Activated naive CD4-positive, alpha-beta T cell treated with anti-CD3 and anti-CD28 coated beads, Interleukin-2, amount 50 U/mL, for 16 hours (primary cell): ENCODE measurements around the gene MILR1.
"Not testable (repeated sequence)": the region's sequence is repeated elsewhere in the genome, so short reads cannot be mapped to it uniquely, and the experiment has no call there.

Experiments
- DNase-seq: peaks from one replicate; pipeline ENCODE4 v3.0.0-alpha.2; 2020

MILR1 gene

DNA sequence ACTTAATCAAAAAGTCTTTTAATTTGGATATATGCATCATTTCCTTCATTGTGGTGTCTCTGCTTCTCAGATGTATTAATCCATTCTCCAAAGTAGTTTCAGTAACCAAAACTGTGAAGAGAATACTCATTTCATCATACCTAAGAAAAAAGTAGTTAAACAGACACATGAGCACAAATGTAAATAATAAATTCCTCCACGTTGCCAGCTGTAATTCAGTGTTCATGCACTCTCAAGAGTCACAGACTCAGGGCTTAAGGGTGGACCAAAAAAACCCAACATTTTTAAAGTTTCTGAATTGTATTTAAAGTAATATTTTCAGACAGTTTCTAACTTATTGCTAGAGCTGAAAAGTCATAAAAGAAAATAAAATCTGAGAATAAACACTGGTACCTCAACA lies 28.9 kb downstream of the MILR1 start:
- DNase-seq: no peak

DNA sequence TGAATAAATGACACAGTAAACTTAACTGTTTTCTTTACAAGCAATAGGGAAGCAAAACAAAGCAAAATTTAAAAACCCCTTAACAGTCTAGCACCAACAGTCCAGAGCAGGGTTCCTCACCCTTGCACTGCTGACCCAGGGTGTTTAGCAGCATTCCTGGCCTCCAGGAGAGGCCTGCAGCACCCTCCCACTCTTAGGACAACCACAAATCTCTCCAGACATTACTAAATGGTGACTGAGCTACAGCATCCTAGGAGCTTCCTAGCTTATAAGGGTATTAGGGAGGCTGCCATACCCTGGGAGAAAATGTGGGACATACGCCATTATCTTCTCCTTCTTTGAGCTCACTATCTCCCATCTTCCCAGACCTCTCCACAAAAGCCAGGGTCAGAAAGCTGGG lies 32.0 kb downstream of the MILR1 start:
- no peak for DNase-seq

DNA sequence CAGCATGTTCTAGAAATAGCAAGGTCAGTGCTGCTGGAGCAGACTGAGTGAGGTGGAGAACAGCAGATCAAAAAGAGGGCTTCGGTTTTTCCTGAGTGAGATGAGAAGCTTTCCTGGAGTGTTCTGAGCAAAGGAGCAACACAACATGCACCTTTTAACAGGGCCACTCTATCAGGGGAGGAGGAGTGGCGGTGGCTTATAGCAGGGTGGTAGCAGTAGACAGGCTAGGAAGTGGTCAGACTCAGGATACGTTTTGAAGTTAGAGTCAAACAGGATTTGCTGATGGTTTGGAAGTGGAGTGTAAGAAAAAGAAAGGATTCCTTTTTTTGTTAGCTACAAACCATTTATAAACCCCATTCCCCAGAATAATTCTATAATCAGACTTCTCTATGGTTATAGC lies 35.5 kb downstream of the MILR1 start:
- no peak for DNase-seq

DNA sequence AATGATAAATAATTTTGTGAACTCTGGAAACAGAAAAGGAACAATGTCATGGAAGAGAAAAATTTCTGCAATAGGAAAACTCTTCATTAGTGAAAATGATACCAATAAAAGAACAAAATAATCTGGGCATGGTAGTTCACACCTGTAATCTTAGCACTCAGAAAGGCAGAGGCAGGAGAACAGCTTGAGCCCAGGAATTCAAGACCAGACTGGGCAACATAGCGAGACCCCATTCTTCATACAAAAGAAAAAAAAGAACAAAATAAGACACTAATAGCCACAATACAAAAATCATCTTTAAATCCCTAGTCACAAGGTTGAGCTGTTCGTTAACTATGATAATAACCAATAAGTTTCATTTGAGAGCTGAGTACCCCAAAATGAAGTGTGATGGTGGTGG lies 39.4 kb downstream of the MILR1 start:
- DNase-seq: no peak

DNA sequence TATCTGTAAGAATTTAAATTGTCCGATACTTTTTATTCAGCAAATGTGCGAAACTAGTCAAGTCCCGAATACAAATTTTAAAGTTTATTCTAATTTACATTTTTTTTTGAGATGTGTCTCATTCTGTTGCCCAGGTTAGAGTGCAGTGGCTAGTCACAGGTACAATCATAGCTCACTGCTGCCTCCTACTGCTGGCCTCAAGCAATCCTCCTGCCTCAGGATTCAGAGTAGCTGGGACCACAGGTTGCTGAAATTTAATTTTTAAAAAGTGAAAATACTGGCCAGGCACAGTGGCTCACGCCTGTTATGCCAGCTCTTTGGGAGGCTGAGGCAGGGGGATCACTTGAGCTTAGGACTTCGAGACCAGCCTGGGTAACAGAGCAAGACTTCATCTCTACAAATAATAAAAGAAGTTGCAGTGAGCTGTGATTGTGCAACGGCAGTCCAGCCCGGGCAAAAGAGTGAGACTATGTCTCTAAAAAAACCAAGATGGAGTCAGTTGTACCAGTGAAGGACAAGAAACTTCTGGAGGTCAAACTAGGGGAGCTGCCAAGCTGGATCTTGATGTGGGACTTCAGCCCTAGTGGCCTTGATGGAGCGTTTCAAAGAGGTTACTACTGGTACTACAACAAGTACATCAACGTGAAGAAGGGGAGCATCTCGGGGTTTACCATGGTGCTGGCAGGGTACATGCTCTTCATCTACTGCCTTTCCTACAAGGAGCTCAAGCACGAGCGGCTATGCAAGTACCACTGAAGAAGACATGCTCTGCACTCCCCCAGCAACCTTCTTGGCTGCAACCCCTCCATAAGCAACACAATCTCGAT lies 42.3 kb downstream of the MILR1 start:
- peak; percentile 40 for DNase-seq

DNA sequence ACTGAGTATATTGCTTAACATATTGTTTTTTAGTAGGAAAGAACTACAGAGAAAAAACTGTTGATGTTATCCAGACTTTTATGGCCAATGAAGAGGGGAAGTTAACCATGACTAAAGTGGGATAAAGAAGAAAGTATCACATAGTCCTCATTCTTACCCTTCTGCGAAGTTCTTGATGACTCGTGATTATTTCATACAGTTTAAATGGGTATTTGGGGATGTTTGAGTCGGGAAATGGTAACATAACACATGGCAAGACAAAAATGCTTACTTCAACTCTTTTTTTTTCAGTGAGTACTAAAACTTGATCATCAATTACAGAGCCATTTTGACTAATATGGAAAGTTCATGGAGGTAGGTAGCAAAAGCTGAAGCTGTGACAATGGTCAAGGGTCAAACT lies 43.1 kb downstream of the MILR1 start:
- DNase-seq: no peak

DNA sequence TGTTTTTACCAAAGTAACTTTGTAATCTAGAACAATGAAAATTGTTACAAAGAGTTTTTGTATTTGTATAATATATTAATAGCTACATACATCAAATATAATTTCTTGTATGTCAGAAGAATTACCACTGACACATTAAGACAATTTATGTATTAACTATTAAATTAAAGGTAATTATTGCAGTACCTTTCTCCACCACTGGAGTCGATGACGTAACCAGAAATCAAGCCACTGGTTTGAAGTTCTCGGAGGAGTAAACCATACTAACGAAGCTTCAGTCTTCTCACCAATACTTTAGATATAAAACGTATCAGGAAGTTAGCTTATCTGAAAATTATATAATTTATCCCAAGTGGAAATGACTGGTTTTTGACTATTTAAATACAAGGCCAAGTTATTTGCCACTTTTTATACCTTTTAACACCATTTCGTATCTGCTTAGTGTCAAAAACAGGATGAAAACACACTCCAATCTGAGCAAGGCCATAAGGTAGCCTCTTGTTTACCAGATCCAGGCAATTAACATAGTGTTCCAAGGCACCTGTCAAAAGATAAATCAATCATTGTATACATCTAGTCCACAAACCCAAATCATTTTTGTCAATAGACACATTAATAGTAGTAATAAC lies 43.7 kb downstream of the MILR1 start:
- DNase-seq: no peak

DNA sequence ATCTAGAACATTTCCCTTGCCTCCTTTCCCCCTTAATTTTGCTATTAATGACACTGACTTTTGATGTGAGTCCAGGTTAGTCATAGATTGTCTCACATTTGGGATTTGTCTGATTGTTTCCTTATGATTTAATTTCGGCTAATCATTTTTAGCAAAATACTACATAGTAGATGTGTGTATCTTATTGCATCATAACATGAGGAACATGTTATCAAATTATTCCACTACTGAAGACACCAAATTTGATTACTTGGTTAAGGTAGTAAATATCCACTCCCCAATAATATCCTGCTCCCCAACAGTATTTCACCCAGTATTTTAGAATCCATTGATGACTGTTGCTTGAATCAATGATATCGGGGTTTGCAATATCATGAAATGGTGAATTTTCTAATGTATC lies 45.2 kb downstream of the MILR1 start:
- no peak for DNase-seq

DNA sequence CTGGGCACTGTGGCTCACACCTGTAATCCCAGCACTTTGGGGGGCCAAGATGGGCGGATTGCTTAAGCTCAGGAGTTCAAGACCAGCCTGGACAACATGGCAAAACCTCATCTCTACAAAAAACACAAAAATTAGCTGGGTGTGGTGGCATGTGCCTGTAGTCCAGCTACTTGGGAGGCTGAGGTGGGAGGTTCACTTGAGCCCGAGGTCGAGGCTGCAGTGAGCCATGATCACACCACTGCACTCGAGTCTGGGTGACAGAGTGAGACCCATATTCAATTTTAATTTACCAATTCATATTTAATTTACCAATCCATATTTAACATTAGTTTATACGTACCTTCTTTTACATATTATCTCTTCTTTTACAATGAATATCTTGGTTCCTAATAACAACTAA lies 46.4 kb downstream of the MILR1 start:
- not testable (repeated sequence) for DNase-seq

DNA sequence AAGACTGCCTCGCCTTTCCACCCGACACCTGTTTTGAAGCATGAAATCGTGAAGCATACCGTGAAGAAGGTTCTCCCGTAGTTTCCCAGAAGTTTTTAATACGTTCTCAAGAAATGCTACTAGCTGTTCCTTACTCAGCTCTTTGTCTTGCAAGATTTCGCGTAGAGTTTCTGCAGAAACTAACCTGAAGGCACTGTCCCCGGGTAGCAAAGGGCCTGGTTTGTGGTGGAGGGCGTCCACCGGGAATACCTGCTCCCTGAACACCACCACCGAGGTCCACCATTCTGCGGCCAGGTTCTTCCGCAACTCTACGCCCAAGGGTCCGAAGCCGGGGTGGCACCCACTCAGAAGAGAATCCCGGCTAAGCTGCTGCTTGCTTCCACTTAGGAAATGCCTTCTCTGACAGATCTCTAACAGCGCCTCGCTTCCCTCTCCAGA lies 47.5 kb downstream of the MILR1 start:
- no peak for DNase-seq

DNA sequence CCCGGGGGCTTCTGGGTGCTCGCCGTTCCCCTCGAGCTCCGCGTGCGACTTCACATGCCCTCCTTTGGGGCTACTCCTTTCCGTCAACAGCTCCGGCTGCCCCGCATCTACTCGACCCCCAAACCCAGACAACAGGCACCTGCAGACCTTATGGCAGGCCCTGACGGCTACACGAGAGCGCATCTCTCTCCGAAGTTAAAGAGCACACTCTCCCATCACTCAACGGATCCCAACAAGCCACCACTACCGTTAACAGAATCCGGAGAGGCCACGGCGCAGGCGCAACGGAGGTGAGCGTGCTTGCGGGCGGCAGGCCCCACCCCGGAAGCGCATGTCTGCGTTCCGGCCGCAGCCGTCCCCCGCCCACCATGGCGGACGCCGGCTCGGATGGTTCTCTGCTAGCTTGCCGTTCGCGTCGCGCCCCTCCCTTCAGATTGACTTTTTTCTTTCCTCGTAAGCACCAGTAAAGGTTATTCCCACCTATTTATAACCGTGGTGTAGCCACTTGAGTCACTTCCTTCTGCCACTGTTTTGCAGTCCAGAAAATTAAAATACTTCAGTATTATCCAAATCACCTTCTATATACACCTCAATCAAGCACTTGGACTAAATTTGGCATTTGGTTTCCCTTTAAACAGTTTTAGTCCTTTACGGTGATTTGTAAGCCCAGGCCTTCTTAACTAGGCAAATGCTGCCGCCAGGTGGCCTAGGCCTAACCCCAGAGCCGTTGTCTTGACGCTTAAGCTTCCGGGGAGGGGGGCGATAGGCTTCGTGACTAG lies 48.1 kb downstream of the MILR1 start, which contains the start of gene POLG2:
Gene POLG2, minus strand, starts transcription at position 269 of the 779 bp plus-strand sequence. Its CDS starts 86 bp downstream, at position 183.
- peak; percentile 95 for DNase-seq

DNA sequence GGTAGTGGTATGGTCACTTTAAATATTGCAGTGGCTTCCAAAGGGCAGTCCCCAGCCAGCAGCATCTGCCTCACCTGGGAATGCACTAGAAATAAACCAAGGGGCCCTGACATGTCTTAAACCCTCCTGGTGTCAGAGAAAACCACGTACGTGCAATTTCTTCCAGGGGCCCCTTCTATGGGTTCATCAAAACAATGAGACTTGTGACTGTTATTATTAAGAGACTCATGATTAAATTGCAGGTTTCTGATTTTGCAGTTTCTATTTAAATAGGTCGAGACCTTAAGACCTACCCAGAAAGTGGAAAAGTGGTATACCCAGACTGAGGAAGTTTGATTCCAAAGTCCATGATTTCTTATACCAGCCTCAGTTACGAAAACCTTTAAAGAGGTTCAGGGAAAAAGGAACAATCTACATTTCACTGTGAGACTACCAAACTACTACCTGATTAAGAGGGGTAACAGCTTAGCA lies 48.7 kb downstream of the MILR1 start:
- DNase-seq: no peak

DNA sequence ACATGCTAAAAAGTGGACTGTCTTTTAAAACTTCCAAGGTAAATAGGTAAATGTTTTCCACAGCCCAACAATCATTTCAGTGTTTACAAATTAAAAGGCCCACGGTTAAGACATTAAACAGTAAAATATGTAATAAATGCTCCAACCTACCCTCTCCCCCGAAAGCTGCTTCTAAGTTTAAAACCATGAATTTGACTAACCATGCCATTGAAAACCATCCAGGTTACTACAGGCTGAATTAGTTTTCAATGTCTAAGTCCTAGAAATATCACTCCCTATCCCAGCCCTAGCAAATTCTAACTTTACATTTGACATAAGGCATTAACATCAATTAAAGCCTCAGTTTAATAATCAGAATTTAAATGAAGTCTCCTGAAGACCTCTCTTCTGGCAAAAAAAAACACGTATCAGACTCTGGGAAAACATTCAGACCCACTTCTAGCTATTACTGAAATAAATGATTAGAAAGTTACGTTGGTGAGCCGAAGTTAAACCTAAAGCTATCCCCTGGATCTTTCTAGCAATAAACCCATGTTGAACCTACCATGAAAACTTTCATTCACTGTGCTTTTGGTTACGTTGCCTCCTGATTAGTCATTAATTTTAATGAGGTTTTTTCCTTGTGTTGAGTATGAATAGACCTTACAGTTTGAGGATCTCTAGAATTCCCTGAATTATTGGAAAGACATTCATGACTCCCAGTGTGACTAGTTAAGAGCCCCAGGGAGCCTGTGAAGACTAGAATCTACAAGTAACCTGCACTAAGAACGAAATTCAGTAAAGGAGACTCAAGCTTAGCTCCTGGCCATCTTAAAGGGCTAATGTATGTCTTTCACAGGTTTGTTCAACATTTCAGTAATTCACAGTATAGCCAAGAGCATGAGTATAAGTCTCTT lies 49.6 kb downstream of the MILR1 start:
- no peak for DNase-seq

DNA sequence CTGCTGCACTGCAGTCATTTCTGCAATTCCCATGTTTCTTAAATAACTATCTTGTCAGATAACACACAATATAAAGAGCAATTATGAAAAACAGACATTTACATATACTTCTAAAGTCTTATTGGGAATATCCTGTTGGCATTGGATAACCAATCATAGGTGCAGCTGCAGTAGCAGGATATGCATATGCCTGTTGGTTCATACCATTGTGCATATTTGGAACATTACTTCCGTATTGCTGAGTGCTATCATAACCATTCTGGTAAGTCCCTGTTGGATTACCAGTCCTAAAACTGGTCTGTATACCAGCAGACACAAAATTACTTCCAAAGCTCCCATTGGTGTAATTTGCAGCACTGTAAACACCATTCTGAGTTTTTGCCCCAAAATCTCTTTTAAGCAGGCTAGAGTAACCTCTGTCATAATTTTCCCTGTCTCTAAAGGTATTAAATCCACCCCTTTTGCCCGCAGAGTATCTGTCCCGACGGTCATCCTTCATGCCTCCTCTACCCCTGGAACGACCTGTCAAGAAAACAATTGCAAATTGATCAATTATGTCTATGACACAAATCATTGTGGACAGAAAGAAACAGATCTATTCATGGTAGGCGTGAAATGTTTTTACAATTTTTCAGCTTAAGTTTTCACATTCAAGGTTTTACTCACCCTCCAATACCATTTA lies 51.0 kb downstream of the MILR1 start:
- no peak for DNase-seq

DNA sequence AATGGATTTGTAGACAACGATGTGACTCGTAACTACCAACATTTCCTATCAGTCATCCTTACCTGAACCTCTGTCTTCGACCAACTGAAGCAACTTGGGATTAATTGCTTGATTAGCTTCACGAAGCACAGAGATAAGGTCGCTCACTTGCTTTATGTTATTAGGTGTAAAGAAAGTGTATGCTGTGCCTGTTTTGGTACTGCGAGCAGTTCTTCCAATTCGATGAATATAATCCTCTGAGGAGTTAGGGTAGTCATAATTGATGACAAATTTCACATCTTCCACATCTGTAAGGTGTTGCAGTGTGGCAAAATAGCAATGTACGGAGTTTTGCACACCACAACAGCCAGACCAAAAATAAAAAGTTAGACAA lies 51.6 kb downstream of the MILR1 start:
- DNase-seq: no peak

DNA sequence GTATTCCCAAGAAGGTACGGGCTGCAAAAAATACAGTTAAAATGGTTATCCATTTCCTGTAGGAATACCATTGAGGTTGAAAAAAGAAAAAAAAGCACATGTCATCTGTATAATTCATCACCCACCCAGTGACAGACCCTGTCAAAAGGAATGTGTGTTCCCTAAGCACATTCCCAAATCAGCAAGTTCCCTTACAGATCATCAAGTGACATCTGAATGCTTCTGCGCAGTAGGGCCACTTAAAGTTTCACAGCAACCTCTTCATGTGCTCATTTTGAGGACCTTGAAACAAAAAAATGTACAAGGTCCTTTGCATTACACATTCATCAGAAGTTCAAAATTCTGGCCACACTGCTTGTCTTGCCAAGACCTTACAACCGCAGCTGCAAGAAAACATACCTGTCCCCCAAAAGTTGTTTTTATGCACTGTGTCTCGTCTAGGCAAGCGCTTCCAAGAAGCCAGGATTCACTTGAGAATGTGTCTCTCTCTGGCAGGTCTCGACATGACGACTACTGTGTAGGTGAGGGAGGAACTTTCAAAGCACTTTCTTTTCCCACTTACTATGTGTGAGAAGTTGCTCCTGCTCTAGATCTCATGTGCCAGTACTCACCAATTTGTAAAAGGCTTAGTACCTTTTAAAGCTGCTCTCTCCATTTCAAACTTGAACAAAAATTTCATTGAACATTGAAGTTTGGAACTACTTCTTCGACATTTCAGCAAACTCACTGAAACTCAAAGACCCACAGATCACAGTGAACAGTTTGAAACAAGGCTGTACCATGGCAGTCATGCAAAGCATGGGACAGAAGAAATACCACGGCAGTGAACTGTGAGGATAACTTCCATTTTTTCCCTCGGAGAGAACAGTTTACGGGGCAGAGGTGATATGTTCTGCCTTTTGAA lies 52.2 kb downstream of the MILR1 start:
- no peak for DNase-seq

DNA sequence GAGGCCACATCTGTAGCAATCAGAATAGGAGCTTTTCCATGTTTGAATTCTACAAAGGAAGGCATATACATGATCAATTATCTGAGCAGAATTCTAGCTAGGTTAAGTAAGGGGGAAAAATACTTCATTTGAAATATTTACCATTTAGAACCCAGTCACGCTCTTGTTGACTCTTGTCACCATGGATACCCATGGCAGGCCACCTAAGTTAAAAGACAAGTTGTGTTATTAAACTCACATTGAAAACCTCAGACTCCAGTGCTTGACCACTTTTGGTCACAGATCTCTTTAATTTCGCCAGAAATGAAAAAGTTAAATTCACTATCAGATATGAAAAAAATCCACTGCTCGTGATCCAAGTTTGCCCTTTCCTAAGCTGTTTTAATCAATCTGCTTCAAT lies 53.1 kb downstream of the MILR1 start:
- DNase-seq: no peak

DNA sequence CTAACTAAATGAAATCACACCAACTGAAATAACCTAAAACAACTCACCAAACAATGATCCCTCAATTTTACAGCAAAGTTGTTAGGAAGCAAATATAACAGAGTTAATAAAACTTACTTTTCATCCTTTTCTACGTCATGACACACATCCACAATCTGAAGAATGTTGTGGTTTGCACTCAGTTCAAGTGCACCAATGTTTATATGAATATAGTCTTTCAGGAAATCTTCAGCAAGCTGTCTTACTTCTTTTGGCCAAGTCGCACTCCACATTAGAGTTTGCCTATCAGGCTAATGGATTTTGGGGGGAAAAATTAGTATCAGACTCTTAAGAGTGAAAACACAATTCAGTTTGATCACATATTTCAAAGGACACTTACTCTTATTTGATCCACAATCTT lies 53.9 kb downstream of the MILR1 start:
- DNase-seq: no peak

DNA sequence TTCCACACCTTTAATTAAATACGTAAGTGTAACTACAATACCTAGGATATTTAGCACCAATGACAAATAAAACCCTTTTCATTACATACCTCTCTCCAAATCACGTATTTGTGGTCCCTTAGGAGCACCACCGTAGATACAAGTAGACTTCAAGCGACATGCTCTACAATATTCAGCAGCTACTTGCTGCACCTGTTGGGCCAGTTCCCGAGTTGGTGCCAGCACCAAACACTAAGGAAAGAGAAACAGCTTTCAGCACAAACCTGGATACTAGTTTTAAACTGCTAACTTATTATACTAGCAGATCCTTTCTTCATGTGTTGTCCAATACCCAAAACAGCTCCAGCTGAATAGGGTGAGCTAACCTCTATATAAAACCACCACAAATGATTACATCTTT lies 54.4 kb downstream of the MILR1 start:
- no peak for DNase-seq

DNA sequence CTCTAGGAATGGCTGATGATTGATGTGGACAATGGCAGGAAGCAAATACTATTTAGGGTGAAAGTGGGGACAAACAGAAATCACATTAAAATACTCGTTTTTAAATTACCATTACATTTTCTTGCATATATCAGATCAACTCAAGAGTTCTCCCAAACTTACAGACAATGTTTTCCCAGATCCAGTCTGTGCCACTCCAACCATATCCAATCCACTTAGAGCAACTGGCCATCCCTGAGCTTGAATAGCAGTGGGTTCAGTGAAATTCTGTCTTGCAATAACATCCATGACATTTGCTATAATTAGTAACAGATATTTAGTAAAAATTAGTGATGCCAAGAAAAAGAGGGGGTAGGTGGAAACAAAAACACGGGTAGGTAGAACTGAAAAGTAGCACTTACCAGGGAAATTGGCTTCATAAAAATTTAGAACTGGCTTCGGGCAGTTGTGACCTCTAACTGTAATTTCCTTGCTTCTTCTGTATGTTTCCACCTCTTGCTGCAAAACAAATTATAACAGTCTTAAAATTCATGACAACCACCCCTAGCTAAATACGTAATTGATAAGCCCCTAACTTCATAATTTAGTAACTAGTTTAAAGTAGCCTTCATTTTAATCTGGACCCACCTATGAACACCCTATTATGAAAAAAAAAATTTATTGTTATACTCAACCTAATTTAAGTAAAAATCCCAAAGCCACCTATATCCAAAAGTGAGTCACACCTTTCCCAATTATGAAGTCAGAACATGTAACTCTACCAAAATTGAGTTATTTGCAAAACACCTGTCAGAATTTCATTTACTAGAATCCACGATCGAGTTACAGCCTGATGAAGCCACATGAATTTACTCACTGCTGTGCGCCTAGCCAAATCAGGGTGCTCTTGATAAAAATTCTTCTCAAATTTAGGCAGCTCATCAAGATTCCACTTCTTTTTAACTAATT lies 55.2 kb downstream of the MILR1 start:
- DNase-seq: no peak
